ENCODE measurements around the gene RHBDL3. TPM values are rescaled to one million over a fixed set of nuclear protein-coding genes. Genes with fewer than 3 reads are reported as not detected.
A peak's percentile ranks its signal among the peaks of the same experiment; 100 is the strongest.

Gene RHBDL3
- total and polyA plus RNA-seq, 2 donors (not counting 3 experiments of a cell fraction or from before 2014, with no cell fraction given), result 0.11 to 0.20 TPM

- intact Hi-C loops (cut with micrococcal nuclease) (no loop called here), dilution Hi-C loops (cut with MboI; ENCODE audit: extremely low pct_ligation_motif_present, low sequenced_read_pairs) (no loop called here)
- Histone ChIP-seq H3K9ac (replicated peaks; ENCODE audit: extremely low read depth, insufficient read depth, low read length) (no peak overlapping the region), H3K9me1 (replicated peaks; ENCODE audit: control insufficient read depth, extremely low read depth, insufficient read depth, low read length) (no peaks in the 10 kb centered on the region), H3K4me2 (ENCODE audit: insufficient read depth, low read length) (peak overlapping the region; percentile 71), H4K20me1 (replicated peaks; ENCODE audit: control insufficient read depth, extremely low read depth, insufficient read depth, low read length) (no peaks in the 10 kb centered on the region), H3K4me1 (ENCODE audit: control insufficient read depth, extremely low read depth, insufficient read depth, low read length) (peaks cover 13% of the 10 kb centered on the region), H2AFZ (ENCODE audit: low read depth, low read length) (no peak overlapping the region), H3K79me2 (ENCODE audit: control insufficient read depth, insufficient read depth, low read length) (no peaks in the 10 kb centered on the region), H3K4me3 (replicated peaks in 1 of 3; ENCODE audit: insufficient read depth in 1 of 3, low read depth in 1 of 3, low read length in 3 of 3) (peak overlapping the region in 2 of 3 experiments; percentile 12 to 41), H3K27ac (ENCODE audit: insufficient read depth, low read depth, low read length) (no peak overlapping the region), H3K36me3 (ENCODE audit: control insufficient read depth in 2 of 2, extremely low read depth in 1 of 2, insufficient read depth in 2 of 2, low read length in 2 of 2) (no peaks in the 10 kb centered on the region), H3K9me3 (replicated peaks; ENCODE audit: control insufficient read depth, insufficient read depth, low read length) (no peaks in the 10 kb centered on the region), H3K27me3 (ENCODE audit: control insufficient read depth in 2 of 2, insufficient read depth in 2 of 2, low read length in 2 of 2) (peaks cover 61 to 80% of the 10 kb centered on the region in 2 experiments)
- DNase-seq (ENCODE audit: low read depth, low spot score) (no peak), FAIRE-seq (no peak)
- ChIA-PET POLR2A (no interaction called here), CTCF (interaction anchor here (2.0 kb wide), 1 partner anchor 13 kb away, joined by 7 read pairs; no protein-coding TSS in a partner anchor)
- no peak for TF ChIP-seq MYC (IDR thresholded peaks at IDR 0.05; ENCODE audit: low read depth, low read length)
- TF ChIP-seq CTCF (IDR thresholded peaks at IDR 0.05; ENCODE audit: extremely low read depth in 1 of 2, insufficient read depth in 1 of 2, low read depth in 1 of 2, low read length in 2 of 2), result no peak
- TF ChIP-seq JUN (IDR thresholded peaks at IDR 0.05; ENCODE audit: borderline replicate concordance, insufficient read depth, insufficient read length, low read depth), result no peak
- no peak for TF ChIP-seq MAX (IDR thresholded peaks at IDR 0.05; ENCODE audit: insufficient read depth, insufficient read length)
- no peak for TF ChIP-seq FOS (IDR thresholded peaks at IDR 0.05; ENCODE audit: borderline replicate concordance, insufficient read depth, low read length)
- no peak for TF ChIP-seq POLR2A (IDR thresholded peaks at IDR 0.05; ENCODE audit: low read depth, low read length)
- TF ChIP-seq EZH2 (IDR thresholded peaks at IDR 0.05; ENCODE audit: borderline replicate concordance, low read depth, low read length, severe bottlenecking), result no peak
- BruUV-seq (replicated peaks), result no TSS peak
Observed at GRCh38 chr17:32266051-32266388, 388 bp downstream of the RHBDL3 start.

Data from endothelial cell of umbilical vein (primary cell).